ENCODE results near the gene IQCM.

DNA sequence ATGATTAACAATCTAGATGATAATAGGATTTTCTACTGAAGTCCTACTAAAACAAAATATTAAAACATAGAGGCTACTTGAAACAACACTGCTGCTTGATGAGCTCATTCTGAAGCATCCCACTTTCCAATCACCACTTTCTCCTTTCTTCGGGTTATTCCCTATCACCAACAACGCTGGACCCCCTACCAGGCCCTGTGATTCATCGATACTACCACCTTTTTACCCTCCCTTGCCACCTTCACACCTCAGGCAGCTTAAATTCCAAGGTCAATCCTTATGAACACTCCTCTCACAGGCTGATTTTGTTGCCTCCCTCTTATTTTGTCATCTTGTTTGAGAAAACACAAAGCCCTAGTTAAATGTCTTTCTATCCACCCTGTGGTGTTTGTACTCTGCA is 102.6 kb downstream of the IQCM start:
- TF ChIP-seq, protein P1, sequence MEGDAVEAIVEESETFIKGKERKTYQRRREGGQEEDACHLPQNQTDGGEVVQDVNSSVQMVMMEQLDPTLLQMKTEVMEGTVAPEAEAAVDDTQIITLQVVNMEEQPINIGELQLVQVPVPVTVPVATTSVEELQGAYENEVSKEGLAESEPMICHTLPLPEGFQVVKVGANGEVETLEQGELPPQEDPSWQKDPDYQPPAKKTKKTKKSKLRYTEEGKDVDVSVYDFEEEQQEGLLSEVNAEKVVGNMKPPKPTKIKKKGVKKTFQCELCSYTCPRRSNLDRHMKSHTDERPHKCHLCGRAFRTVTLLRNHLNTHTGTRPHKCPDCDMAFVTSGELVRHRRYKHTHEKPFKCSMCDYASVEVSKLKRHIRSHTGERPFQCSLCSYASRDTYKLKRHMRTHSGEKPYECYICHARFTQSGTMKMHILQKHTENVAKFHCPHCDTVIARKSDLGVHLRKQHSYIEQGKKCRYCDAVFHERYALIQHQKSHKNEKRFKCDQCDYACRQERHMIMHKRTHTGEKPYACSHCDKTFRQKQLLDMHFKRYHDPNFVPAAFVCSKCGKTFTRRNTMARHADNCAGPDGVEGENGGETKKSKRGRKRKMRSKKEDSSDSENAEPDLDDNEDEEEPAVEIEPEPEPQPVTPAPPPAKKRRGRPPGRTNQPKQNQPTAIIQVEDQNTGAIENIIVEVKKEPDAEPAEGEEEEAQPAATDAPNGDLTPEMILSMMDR (IDR thresholded peaks at IDR 0.05) = no peak
- no peak for TF ChIP-seq POLR2A (IDR thresholded peaks at IDR 0.05)
